HG03342 (cell line): ENCODE measurements around the gene LEMD2.

Source experiments
- ATAC-seq: cut with Tn5 transposase; IDR thresholded peaks from one replicate; pipeline ENCODE4 v1.9.1; 2021; ENCODE audit warnings: mild to moderate bottlenecking, moderate library complexity; ENCODE audit not compliant: unreplicated experiment

The LEMD2 gene

GRCh38 chr6:33820243-33820642 lies 31.3 kb upstream of the LEMD2 start:
- ATAC-seq: no peak

- ATAC-seq: no peak
Measured at GRCh38 chr6:33819021-33819420, 30.1 kb upstream of the LEMD2 start.

GRCh38 chr6:33818293-33818692 lies 29.4 kb upstream of the LEMD2 start:
- no peak for ATAC-seq

GRCh38 chr6:33817489-33817888 lies 28.6 kb upstream of the LEMD2 start:
- ATAC-seq: no peak

- ATAC-seq: no peak
Measured at GRCh38 chr6:33816911-33817310, 28.0 kb upstream of the LEMD2 start.

- ATAC-seq: no peak
Measured at GRCh38 chr6:33815854-33816253, 26.9 kb upstream of the LEMD2 start.

- no peak for ATAC-seq
Measured at GRCh38 chr6:33813990-33814985, 25.4 kb upstream of the LEMD2 start.

GRCh38 chr6:33813246-33813904 lies 24.4 kb upstream of the LEMD2 start:
- ATAC-seq: no peak

- no peak for ATAC-seq
Measured at GRCh38 chr6:33812669-33813068, 23.7 kb upstream of the LEMD2 start.

GRCh38 chr6:33809594-33809993 lies 20.7 kb upstream of the LEMD2 start:
- ATAC-seq: no peak

- ATAC-seq: no peak
Measured at GRCh38 chr6:33808641-33809180, 19.8 kb upstream of the LEMD2 start.

GRCh38 chr6:33807606-33808005 lies 18.7 kb upstream of the LEMD2 start:
- no peak for ATAC-seq

- ATAC-seq: no peak
Measured at GRCh38 chr6:33806841-33807240, 17.9 kb upstream of the LEMD2 start.

GRCh38 chr6:33803571-33804053 lies 14.7 kb upstream of the LEMD2 start, which contains the start of gene MLN:
TSS of gene MLN (minus strand) at chr6:33804003. CDS start at chr6:33801163, 2,840 bp downstream.
- no peak for ATAC-seq

- ATAC-seq: no peak
Measured at GRCh38 chr6:33802186-33802958, 13.4 kb upstream of the LEMD2 start.

- no peak for ATAC-seq
Measured at GRCh38 chr6:33801611-33802010, 12.7 kb upstream of the LEMD2 start.

- no peak for ATAC-seq
Measured at GRCh38 chr6:33800248-33800969, 11.5 kb upstream of the LEMD2 start.

GRCh38 chr6:33799454-33800113 lies 10.7 kb upstream of the LEMD2 start:
- ATAC-seq: no peak

GRCh38 chr6:33798343-33798848 lies 9.5 kb upstream of the LEMD2 start:
- ATAC-seq: no peak
